ENCODE results near the gene LDAF1. TPM values are rescaled to one million over a fixed set of nuclear protein-coding genes. Genes with fewer than 3 reads are reported as not detected.

The LDAF1 gene
- total and polyA plus RNA-seq, 7 experiments from 2014 or later, result 8.2 to 21.4 (median 15.8) TPM

- peaks cover 0 to 14% (median 0%) of the 10 kb centered on the region in 3 experiments for H3K36me3 ChIP-seq (ENCODE audit: control insufficient read depth in 2 of 3, insufficient read depth in 3 of 3, low read length in 3 of 3)
- Mint-ChIP-seq H3K9me3 (no peaks in the 10 kb centered on the region), H3K36me3 (peaks cover 0 to 23% (median 2%) of the 10 kb centered on the region in 5 donors), H3K27ac (peak overlapping the region; percentile 40 to 91 (median 71)), H3K4me3 (peak overlapping the region; percentile 88 to 96 (median 94)), H3K4me1 (peaks cover 10 to 35% (median 30%) of the 10 kb centered on the region in 7 donors), H3K27me3 (no peaks in the 10 kb centered on the region)
- POLR2A ChIA-PET, result interaction anchor here (0.8 to 2.1 kb wide), 3 partner anchors 8 to 352 kb away, joined by 3 to 13 read pairs (median 3); partner anchors contain the start of gene DNAH3
- DNase-seq (peak in 8 of 9 donors; percentile 15 to 30 (median 22)), ATAC-seq (peak; percentile 21)
- peak overlapping the region; percentile 65 for H3K27ac ChIP-seq (ENCODE audit: low read depth, low read length)
- CTCF ChIA-PET, result interaction anchor here (0.5 kb wide), 1 partner anchor 354 kb away, joined by 3 read pairs; no protein-coding TSS in a partner anchor
- H3K4me1 ChIP-seq (ENCODE audit: control insufficient read depth in 2 of 2, insufficient read depth in 2 of 2, low read length in 2 of 2), result peaks cover 9 to 12% of the 10 kb centered on the region in 2 donors
- no peaks in the 10 kb centered on the region for H3K9me3 ChIP-seq (ENCODE audit: control insufficient read depth in 2 of 3, low read length in 3 of 3)
- intact Hi-C loops (cut with micrococcal nuclease), result loop anchor here (1.0 to 10.0 kb wide), 5 partner anchors 257 to 1031 kb away; partner anchors contain the start of genes DCUN1D3 (in 2 of the 2) and LYRM1 (in 2 of the 2)
- peak overlapping the region; percentile 62 for H3K4me3 ChIP-seq (ENCODE audit: low read length)
- no peaks in the 10 kb centered on the region for H3K27me3 ChIP-seq (ENCODE audit: control insufficient read depth in 2 of 2, insufficient read depth in 2 of 2, low read length in 2 of 2)
These were observed 942 bp downstream of the LDAF1 start for GRCh38 chr16:21159281-21159951.

- ChIA-PET POLR2A (no interaction called here), CTCF (no interaction called here)
- Histone ChIP-seq H3K4me1 (ENCODE audit: control insufficient read depth in 2 of 2, insufficient read depth in 2 of 2, low read length in 2 of 2) (peaks cover 9 to 12% of the 10 kb centered on the region in 2 donors), H3K27me3 (ENCODE audit: control insufficient read depth in 2 of 2, insufficient read depth in 2 of 2, low read length in 2 of 2) (no peaks in the 10 kb centered on the region), H3K27ac (ENCODE audit: low read depth, low read length) (no peak overlapping the region), H3K9me3 (ENCODE audit: control insufficient read depth in 2 of 3, low read length in 3 of 3) (no peaks in the 10 kb centered on the region), H3K4me3 (ENCODE audit: low read length) (no peak overlapping the region), H3K36me3 (ENCODE audit: control insufficient read depth in 2 of 3, insufficient read depth in 3 of 3, low read length in 3 of 3) (peaks cover 0 to 23% (median 0%) of the 10 kb centered on the region in 3 experiments)
- ATAC-seq, result no peak
- H3K4me1 Mint-ChIP-seq, result peaks cover 10 to 39% (median 30%) of the 10 kb centered on the region in 7 donors
- no peaks in the 10 kb centered on the region for H3K27me3 Mint-ChIP-seq
- no peaks in the 10 kb centered on the region for H3K9me3 Mint-ChIP-seq
- intact Hi-C loops (cut with micrococcal nuclease), result no loop called here
- H3K27ac Mint-ChIP-seq, result peak overlapping the region in 2 of 9 donors; percentile 40 to 65
- H3K4me3 Mint-ChIP-seq, result peak overlapping the region in 2 of 10 donors; percentile 15 to 92
- peaks cover 0 to 29% (median 2%) of the 10 kb centered on the region in 5 donors for H3K36me3 Mint-ChIP-seq
- no peak for DNase-seq
These were observed 1.8 kb downstream of the LDAF1 start for GRCh38 chr16:21160276-21160675.

- no peak for ATAC-seq
- peaks cover 0 to 24% (median 0%) of the 10 kb centered on the region in 3 experiments for H3K36me3 ChIP-seq (ENCODE audit: control insufficient read depth in 2 of 3, insufficient read depth in 3 of 3, low read length in 3 of 3)
- H3K27me3 ChIP-seq (ENCODE audit: control insufficient read depth in 2 of 2, insufficient read depth in 2 of 2, low read length in 2 of 2), result no peaks in the 10 kb centered on the region
- POLR2A ChIA-PET, result no interaction called here
- Mint-ChIP-seq H3K4me3 (no peak overlapping the region), H3K27me3 (no peaks in the 10 kb centered on the region), H3K36me3 (peaks cover 0 to 32% (median 2%) of the 10 kb centered on the region in 5 donors), H3K27ac (peak overlapping the region in 2 of 9 donors; percentile 28 to 38), H3K9me3 (no peaks in the 10 kb centered on the region), H3K4me1 (peaks cover 10 to 39% (median 30%) of the 10 kb centered on the region in 7 donors)
- intact Hi-C loops (cut with micrococcal nuclease), result no loop called here
- H3K9me3 ChIP-seq (ENCODE audit: control insufficient read depth in 2 of 3, low read length in 3 of 3), result no peaks in the 10 kb centered on the region
- H3K4me3 ChIP-seq (ENCODE audit: low read length), result no peak overlapping the region
- H3K27ac ChIP-seq (ENCODE audit: low read depth, low read length), result no peak overlapping the region
- CTCF ChIA-PET, result no interaction called here
- DNase-seq, result no peak
- H3K4me1 ChIP-seq (ENCODE audit: control insufficient read depth in 2 of 2, insufficient read depth in 2 of 2, low read length in 2 of 2), result peaks cover 9 to 12% of the 10 kb centered on the region in 2 donors
These were observed 2.7 kb downstream of the LDAF1 start for GRCh38 chr16:21161211-21161610.

DNA sequence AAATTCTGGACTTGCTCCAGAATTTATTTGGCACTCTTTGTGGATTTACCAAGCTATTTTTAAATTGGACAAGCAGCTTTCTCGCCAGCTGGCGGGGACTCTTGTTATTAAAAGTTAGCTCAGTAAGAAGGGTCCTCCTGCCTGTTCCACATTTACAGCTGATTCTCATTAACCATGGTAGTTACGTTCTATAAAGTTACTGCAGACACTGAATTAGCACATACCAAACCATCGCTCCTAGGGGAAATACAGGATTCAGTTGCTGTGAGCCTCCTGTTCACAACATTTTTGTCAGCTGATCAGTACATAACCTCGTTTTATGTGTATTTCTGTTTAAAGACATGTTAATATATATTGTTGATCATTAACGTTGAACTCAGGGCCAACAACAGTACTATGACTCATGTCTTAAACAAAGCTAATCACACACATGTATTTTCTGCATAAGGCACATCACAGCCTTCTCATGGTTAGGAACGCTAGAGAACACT lies 4.2 kb downstream of the LDAF1 start:
- Mint-ChIP-seq H3K9me3 (no peaks in the 10 kb centered on the region), H3K27me3 (no peaks in the 10 kb centered on the region), H3K4me1 (peaks cover 10 to 36% (median 27%) of the 10 kb centered on the region in 7 donors), H3K36me3 (peaks cover 0 to 35% (median 6%) of the 10 kb centered on the region in 5 donors), H3K27ac (peak overlapping the region in 1 of 9 donors; percentile 2), H3K4me3 (no peak overlapping the region)
- peaks cover 9 to 12% of the 10 kb centered on the region in 2 donors for H3K4me1 ChIP-seq (ENCODE audit: control insufficient read depth in 2 of 2, insufficient read depth in 2 of 2, low read length in 2 of 2)
- H3K36me3 ChIP-seq (ENCODE audit: control insufficient read depth in 2 of 3, insufficient read depth in 3 of 3, low read length in 3 of 3), result peaks cover 0 to 29% (median 5%) of the 10 kb centered on the region in 3 experiments
- H3K27me3 ChIP-seq (ENCODE audit: control insufficient read depth in 2 of 2, insufficient read depth in 2 of 2, low read length in 2 of 2), result no peaks in the 10 kb centered on the region
- no peak for DNase-seq
- ChIA-PET CTCF (no interaction called here), POLR2A (no interaction called here)
- no peaks in the 10 kb centered on the region for H3K9me3 ChIP-seq (ENCODE audit: control insufficient read depth in 2 of 3, low read length in 3 of 3)
- H3K4me3 ChIP-seq (ENCODE audit: low read length), result no peak overlapping the region
- no peak for ATAC-seq
- H3K27ac ChIP-seq (ENCODE audit: low read depth, low read length), result no peak overlapping the region
- intact Hi-C loops (cut with micrococcal nuclease), result no loop called here

GRCh38 chr16:21163576-21163975 lies 5.1 kb downstream of the LDAF1 start:
- ATAC-seq, result no peak
- H3K36me3 ChIP-seq (ENCODE audit: control insufficient read depth in 2 of 3, insufficient read depth in 3 of 3, low read length in 3 of 3), result peaks cover 0 to 29% (median 5%) of the 10 kb centered on the region in 3 experiments
- H3K4me1 ChIP-seq (ENCODE audit: control insufficient read depth in 2 of 2, insufficient read depth in 2 of 2, low read length in 2 of 2), result peaks cover 3 to 6% of the 10 kb centered on the region in 2 donors
- no peak overlapping the region for H3K4me3 ChIP-seq (ENCODE audit: low read length)
- no peaks in the 10 kb centered on the region for H3K9me3 ChIP-seq (ENCODE audit: control insufficient read depth in 2 of 3, low read length in 3 of 3)
- Mint-ChIP-seq H3K9me3 (no peaks in the 10 kb centered on the region), H3K4me3 (no peak overlapping the region), H3K27me3 (no peaks in the 10 kb centered on the region), H3K36me3 (peaks cover 0 to 35% (median 6%) of the 10 kb centered on the region in 5 donors), H3K4me1 (peaks cover 10 to 30% (median 20%) of the 10 kb centered on the region in 7 donors), H3K27ac (no peak overlapping the region)
- DNase-seq, result no peak
- no peak overlapping the region for H3K27ac ChIP-seq (ENCODE audit: low read depth, low read length)
- ChIA-PET CTCF (no interaction called here), POLR2A (no interaction called here)
- intact Hi-C loops (cut with micrococcal nuclease), result no loop called here
- no peaks in the 10 kb centered on the region for H3K27me3 ChIP-seq (ENCODE audit: control insufficient read depth in 2 of 2, insufficient read depth in 2 of 2, low read length in 2 of 2)

- intact Hi-C loops (cut with micrococcal nuclease), result no loop called here
- CTCF ChIA-PET, result no interaction called here
- no peak overlapping the region for H3K4me3 Mint-ChIP-seq
These were observed 6.2 kb downstream of the LDAF1 start for GRCh38 chr16:21164521-21165168.

More at GRCh38 chr16:21164521-21165168, 6.2 kb downstream of the LDAF1 start:
- no peak overlapping the region for H3K27ac Mint-ChIP-seq
- Histone ChIP-seq H3K4me3 (ENCODE audit: low read length) (no peak overlapping the region), H3K4me1 (ENCODE audit: control insufficient read depth in 2 of 2, insufficient read depth in 2 of 2, low read length in 2 of 2) (peaks cover 1 to 2% of the 10 kb centered on the region in 2 donors), H3K27ac (ENCODE audit: low read depth, low read length) (no peak overlapping the region), H3K36me3 (ENCODE audit: control insufficient read depth in 2 of 3, insufficient read depth in 3 of 3, low read length in 3 of 3) (peaks cover 0 to 29% (median 5%) of the 10 kb centered on the region in 3 experiments), H3K9me3 (ENCODE audit: control insufficient read depth in 2 of 3, low read length in 3 of 3) (no peaks in the 10 kb centered on the region), H3K27me3 (ENCODE audit: control insufficient read depth in 2 of 2, insufficient read depth in 2 of 2, low read length in 2 of 2) (no peaks in the 10 kb centered on the region)
- peaks cover 5 to 27% (median 12%) of the 10 kb centered on the region in 7 donors for H3K4me1 Mint-ChIP-seq
- H3K27me3 Mint-ChIP-seq, result no peaks in the 10 kb centered on the region
- POLR2A ChIA-PET, result no interaction called here
- no peaks in the 10 kb centered on the region for H3K9me3 Mint-ChIP-seq
- ATAC-seq, result no peak
- DNase-seq, result no peak
- H3K36me3 Mint-ChIP-seq, result peaks cover 0 to 35% (median 6%) of the 10 kb centered on the region in 5 donors
